ENCODE results near the gene ZNF776.
"Not testable (repeated sequence)": the region's sequence is repeated elsewhere in the genome, so short reads cannot be mapped to it uniquely, and the experiment has no call there.

DNA sequence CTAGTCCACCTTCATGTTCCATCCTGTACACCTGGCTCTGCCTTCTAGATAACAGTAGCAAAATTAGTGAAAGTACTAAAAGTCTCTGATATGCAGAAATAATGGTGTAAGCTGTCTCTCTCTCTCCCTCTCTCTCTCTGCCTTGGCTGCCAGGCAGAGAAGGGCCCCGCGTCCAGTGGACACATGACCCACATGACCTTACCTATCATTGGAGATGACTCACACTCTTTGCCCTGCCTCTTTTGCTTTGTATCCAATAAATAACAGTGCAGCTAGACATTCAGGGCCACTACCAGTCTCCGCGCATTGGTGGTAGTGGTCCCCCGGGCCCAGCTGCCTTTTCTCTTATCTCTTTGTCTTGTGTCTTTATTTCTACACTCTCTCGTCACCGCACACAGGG, 7.8 kb upstream of the ZNF776 start:
- TF ChIP-seq, protein P1, sequence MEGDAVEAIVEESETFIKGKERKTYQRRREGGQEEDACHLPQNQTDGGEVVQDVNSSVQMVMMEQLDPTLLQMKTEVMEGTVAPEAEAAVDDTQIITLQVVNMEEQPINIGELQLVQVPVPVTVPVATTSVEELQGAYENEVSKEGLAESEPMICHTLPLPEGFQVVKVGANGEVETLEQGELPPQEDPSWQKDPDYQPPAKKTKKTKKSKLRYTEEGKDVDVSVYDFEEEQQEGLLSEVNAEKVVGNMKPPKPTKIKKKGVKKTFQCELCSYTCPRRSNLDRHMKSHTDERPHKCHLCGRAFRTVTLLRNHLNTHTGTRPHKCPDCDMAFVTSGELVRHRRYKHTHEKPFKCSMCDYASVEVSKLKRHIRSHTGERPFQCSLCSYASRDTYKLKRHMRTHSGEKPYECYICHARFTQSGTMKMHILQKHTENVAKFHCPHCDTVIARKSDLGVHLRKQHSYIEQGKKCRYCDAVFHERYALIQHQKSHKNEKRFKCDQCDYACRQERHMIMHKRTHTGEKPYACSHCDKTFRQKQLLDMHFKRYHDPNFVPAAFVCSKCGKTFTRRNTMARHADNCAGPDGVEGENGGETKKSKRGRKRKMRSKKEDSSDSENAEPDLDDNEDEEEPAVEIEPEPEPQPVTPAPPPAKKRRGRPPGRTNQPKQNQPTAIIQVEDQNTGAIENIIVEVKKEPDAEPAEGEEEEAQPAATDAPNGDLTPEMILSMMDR (IDR thresholded peaks at IDR 0.05 in 8 of 11, conservative IDR thresholded peaks at IDR 0.05 in 3 of 11) = not testable (repeated sequence)
- TF ChIP-seq POLR2A (IDR thresholded peaks at IDR 0.05) = not testable (repeated sequence)

Measured in spleen (tissue), 7 donors.